ENCODE data around the gene POR.

The POR gene

GRCh38 chr7:75916685-75917634 is 2.0 kb downstream of the POR start:
- DNase-seq: no peak

GRCh38 chr7:75920431-75921161 is 5.6 kb downstream of the POR start:
- no peak for DNase-seq

DNA sequence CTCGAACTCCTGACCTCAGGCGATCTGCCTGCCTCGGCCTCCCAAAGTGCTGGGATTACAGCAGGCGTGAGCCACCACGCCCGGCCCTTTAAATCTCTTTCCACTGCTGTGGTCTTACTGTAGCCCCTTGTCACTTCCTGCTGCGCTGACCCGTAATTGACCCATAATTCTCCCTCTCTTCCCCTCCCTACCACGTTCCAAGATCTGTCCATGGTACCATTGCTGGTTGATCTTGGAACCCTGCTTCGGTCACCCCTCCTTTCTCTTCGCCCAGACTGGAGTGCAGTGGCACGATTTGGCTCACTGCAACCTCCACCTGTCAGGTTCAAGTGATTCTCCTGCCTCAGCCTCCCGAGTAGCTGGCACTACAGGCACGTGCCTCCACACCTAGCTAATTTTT is 6.5 kb downstream of the POR start:
- no peak for DNase-seq

DNA sequence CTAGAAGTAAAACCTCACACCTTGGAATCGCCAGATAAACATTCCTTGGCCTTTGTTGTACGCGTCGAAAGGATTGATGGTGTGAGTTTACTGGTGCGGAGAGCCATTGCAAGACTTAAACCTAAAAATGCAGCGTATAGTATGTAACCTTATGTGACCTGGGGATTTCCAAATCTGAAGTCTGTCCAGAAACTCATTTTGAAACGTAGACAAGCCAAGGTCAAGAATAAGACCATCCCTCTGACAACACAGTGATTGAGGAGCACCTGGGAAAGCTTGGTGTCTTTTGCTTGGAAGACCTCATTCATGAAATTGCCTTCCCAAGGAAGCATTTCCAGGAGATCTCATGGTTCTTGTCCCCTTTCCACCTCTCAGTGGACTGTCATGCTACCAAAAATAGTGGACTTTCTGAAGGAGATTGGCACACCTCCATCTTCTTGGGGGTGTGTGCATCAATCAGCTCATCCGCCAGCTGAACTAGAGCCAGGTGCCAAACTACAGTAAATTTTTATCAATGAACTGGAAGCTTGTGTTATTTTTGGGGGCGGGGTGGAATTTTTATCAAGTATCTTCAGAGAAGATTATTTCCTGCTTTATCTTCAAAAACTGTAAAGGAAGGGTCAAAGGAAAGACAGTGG is 8.1 kb downstream of the POR start:
- DNase-seq: no peak

- no peak for DNase-seq
Observed at GRCh38 chr7:75924256-75924655, 9.3 kb downstream of the POR start.

DNA sequence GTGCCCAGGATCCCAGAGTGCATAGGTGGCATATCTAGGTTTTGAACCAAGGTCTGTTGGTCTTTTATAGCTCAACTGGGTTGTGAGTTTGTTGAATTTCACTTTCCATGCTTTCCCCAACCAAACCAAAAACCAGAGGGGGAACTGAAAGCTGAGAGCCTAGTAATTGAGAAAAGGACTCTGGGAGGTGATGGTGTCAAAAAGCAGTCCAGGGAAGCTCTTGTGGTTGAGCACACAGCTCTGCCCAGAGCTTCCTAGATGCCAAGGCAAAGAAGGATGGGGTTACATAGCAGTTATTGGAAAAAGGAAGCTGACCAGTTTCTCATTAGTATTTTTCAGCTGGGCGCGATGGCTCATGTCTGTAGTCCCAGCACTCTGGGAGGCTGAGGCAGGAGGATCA is 9.9 kb downstream of the POR start:
- no peak for DNase-seq

- DNase-seq: no peak
Observed at GRCh38 chr7:75925717-75926435, 10.9 kb downstream of the POR start.

- no peak for DNase-seq
Observed at GRCh38 chr7:75928568-75928914, 13.6 kb downstream of the POR start.

- peak; percentile 99 for DNase-seq
Observed at GRCh38 chr7:75931680-75932079, 16.7 kb downstream of the POR start.

DNA sequence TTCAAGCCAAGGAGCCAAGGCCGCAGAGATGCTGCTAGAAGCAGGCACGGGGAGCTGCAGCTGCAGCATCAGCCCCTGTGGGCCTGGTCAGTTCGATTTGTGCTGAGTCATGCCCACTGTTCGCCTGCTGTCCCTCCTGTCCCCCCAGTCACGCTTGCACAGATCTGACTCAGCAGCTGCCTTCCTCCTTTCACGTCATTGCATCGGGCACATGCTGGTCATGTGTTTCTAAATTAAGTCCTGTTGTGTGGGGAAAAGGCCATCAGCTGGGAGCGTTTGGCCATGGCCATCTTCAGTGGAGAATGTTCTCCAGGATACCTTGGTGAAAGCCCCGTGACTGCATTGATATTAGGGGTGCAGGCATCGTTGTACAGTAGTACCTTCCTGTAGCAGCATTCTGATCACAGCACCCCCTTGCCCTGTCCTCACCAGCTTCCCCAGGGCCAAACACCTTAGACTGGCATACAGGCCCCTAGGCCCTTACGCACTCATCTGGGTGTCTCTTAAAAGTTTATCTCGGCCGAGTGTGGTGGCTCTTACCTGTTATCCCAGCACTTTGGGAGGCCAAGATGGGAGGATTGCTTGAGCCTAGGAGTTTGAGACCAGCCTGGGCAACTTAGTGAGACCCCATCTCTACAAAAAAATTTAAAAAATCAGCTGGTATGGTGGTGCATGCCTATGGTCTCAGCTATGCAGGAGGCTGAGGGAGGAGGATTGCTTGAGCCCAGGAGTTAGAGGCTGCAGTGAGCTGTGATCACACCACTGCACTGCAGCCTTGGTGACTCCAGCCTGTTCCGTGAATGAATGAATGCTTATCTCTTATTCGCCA is 23.2 kb downstream of the POR start:
- DNase-seq: no peak

- peak; percentile 20 for DNase-seq
Observed at GRCh38 chr7:75938921-75939320, 24.0 kb downstream of the POR start.

DNA sequence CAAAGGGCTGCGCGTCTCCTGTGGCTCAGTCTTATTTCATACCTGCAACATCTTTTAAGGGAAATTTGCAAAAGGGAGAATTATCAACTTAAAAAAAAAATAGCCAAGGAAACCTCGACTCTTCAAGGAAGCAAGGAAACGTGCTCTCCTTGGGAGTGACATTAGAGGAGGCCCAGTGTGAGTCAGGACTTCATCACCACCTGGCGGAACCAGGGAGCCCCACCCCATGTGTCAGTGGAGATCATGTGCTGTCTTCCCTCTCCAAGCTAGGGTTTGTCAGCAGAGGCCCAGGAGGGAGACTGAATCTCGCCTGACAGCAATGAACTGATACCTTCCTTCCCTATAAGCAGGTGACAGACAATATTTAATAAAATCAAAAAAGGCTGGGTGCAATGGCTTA is 28.9 kb downstream of the POR start:
- DNase-seq: no peak

DNA sequence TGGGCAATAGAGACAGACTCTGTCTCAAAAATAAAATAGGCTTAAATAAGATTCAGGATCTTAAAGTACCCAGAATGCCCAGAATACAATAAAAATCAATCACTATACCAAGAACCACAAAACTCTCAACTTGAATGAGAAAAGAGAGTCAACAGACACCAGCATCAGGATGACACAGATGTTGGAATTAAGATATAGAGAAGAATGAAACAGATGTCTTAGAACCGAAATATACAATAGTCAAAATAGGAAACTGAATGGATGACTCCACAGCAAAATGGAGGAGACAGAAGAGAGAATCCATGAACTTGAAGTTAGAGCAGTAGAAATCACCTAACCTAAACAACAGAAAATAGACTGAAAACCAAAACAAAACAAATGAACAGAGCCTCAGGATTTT is 29.6 kb downstream of the POR start:
- DNase-seq: no peak

GRCh38 chr7:75945297-75946168 is 30.6 kb downstream of the POR start:
- DNase-seq: no peak

- no peak for DNase-seq
Observed at GRCh38 chr7:75946207-75946855, 31.4 kb downstream of the POR start.

- no peak for DNase-seq
Observed at GRCh38 chr7:75948179-75948578, 33.2 kb downstream of the POR start.

GRCh38 chr7:75950111-75950681 is 35.2 kb downstream of the POR start:
- DNase-seq: no peak

GRCh38 chr7:75951506-75951905 is 36.6 kb downstream of the POR start:
- DNase-seq: no peak

- DNase-seq: no peak
Observed at GRCh38 chr7:75953431-75953830, 38.5 kb downstream of the POR start.

GRCh38 chr7:75953931-75954330 is 39.0 kb downstream of the POR start:
- DNase-seq: no peak
